Cardiac fibroblast (primary cell): ENCODE measurements around the gene ADAMTS15.

Experiments
- DNase-seq, 2 donors: peaks; one replicate each; pipeline versions ENCODE4 v3.0.0 to v3.0.0-alpha.2; 2010; ENCODE audit warnings: low read depth in 2 of 2
- H3K4me3 ChIP-seq, 2 donors: replicated peaks in 1 of 2; 1 replicate in 1 of 2; 2 replicates in 1 of 2; pipeline ENCODE4 v1.5.1; 2011; ENCODE audit warnings: low read depth in 2 of 2, low read length in 2 of 2, mild to moderate bottlenecking in 2 of 2, moderate library complexity in 1 of 2
- TF ChIP-seq, protein P1 (sequence below): IDR thresholded peaks from one replicate; pipeline ENCODE4 v1.5.1; 2011; ENCODE audit warnings: low read depth, mild to moderate bottlenecking, low read length, inconsistent platforms

Gene ADAMTS15

DNA sequence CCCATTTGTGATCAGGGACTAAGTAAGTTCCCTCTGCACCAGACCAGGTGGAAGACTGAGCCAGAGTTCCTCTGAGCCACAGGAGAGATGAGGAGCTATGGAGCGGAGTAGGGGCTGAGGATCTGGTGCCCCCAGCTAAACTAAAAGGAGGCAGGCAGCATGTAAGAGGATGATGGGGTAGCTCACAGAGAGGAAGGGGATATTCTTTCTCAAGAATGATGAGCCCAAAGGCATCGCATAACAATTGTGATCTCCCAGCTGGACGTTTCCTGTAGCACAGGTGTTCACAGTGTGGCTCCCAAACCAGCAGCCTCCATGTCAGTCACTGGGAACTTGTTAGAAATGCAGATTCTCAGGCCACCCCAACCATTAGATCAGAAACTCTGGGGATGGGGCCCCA, 44.5 kb upstream of the ADAMTS15 start:
- no peak for DNase-seq
- TF ChIP-seq, protein P1, sequence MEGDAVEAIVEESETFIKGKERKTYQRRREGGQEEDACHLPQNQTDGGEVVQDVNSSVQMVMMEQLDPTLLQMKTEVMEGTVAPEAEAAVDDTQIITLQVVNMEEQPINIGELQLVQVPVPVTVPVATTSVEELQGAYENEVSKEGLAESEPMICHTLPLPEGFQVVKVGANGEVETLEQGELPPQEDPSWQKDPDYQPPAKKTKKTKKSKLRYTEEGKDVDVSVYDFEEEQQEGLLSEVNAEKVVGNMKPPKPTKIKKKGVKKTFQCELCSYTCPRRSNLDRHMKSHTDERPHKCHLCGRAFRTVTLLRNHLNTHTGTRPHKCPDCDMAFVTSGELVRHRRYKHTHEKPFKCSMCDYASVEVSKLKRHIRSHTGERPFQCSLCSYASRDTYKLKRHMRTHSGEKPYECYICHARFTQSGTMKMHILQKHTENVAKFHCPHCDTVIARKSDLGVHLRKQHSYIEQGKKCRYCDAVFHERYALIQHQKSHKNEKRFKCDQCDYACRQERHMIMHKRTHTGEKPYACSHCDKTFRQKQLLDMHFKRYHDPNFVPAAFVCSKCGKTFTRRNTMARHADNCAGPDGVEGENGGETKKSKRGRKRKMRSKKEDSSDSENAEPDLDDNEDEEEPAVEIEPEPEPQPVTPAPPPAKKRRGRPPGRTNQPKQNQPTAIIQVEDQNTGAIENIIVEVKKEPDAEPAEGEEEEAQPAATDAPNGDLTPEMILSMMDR, result no peak
- H3K4me3 ChIP-seq, result no peak overlapping the region

DNA sequence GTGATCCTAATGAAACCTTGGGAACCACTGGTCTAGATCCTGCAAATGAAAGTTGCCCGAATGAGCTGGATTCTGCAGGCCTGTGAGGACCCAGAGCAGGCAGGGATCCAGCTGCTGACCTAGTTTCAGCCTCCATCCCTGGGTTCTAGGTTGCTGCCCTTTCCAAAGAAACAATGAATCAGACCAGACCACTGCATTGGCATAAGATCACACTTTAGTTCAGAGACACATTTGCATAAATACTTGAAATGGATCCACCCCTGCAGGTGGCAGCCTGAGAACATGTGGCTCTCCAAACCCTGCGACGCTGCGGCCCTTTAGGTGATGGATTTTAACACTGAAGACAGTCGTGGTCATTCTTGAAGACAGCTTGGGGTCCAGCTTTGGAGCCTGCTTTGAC, 43.7 kb upstream of the ADAMTS15 start:
- H3K4me3 ChIP-seq, result no peak overlapping the region
- TF ChIP-seq, protein P1, result no peak
- DNase-seq, result no peak

DNA sequence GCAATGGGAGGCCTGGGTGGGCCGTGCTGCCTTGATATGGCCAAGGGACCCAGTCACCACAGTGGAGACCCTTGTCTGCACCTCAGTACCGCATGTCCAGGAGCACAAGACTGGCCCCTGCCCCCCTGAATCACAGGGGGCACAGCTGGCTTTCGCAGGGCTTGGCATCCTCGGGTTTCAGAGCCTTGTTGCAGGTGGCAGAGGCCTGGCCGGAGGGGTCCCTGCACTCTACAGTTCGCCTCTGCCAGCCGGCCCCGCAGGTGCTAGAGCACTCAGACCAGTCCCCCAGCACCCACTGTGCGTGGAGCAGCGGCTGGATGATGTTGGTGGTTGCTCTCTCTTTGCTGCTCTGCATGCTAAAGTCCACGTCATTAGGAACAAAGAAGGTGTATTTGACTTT, 43.0 kb upstream of the ADAMTS15 start:
- no peak for DNase-seq
- TF ChIP-seq, protein P1, result no peak
- no peak overlapping the region for H3K4me3 ChIP-seq

DNA sequence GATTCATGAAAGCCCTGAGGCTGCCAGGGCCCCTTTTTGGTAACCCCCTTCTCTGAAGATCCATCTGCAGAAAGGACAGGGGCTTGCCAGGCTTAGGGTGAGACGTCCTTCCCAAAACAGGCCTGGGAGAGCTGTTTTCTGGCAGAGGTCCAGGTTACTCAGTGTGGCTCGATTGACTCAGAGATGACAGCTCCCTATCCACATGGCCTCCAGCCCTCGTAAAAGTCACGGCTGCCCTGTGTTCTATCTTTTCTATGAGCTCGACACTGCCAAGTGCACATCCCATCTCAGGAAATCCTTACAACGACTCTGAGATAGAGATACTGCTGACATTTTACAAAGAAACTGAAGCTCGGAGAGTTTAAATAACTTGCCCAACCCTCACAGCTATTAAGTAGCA, 40.5 kb upstream of the ADAMTS15 start:
- TF ChIP-seq, protein P1, result no peak
- peak; percentile 56 to 92 for DNase-seq
- no peak overlapping the region for H3K4me3 ChIP-seq

DNA sequence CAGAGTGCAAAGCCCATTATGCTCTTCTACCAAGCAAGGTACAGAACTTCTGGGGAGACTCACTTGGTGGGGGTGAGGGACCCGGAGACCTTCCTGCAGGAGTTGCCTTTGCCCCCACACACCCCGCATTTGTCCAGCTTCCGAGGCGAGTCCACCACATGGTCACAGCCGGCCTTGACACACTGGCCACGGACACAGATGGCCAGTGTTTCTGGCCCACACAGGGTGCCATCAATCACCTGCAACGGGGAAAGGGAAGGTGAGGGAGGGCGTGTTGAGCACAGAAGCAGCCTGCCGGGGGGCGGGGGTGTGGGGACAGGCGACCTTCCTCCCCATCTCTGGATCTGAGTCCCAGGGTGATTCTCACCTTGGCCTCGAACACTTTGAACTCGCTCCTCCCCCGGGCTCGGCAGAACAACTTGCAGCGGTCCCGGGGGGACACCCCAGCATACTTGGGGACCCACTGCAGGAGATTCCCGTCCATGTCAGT, 40.0 kb upstream of the ADAMTS15 start:
- no peak overlapping the region for H3K4me3 ChIP-seq
- TF ChIP-seq, protein P1, result no peak
- no peak for DNase-seq

DNA sequence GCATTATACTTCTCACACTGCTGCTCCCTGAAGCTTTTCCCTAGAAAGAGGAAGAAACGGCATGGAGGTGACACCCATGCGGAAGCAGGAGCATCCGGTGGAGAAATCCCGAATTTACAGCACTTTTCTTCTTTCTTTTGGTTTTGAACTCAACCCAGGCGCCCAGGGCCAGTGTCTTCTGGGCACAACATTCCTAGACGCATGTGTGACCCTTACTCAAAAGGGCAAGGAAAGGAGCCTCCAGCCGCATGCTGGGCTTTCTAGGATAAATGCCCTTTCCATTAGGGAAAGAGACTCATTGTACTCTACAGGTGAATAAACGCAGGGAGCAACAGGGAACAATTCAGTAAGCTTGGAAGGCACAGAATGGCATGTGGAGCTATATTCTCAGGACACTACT, 39.5 kb upstream of the ADAMTS15 start:
- no peak for DNase-seq
- H3K4me3 ChIP-seq, result no peak overlapping the region
- TF ChIP-seq, protein P1, result no peak
